Body of pancreas (tissue), 4 donors: ENCODE measurements around the gene CDK13. TPM values are rescaled to one million over a fixed set of nuclear protein-coding genes. Genes with fewer than 3 reads are reported as not detected.

Experiments
- ATAC-seq: fragments of 150-250 bp; one replicate; pipeline ENCODE4 v1.9.1; 2016
- DNase-seq, 4 donors: peaks; one replicate each; pipeline ENCODE4 v3.0.0-alpha.2; 2019
- H3K27ac ChIP-seq, 4 donors: fragments of 200-600 bp; sonication (generic); 1 replicate in 3 of 4; 2 replicates in 1 of 4; pipeline versions ENCODE4 v1.5.1 to v1.6.1; 2016 to 2019; ENCODE audit warnings: mild to moderate bottlenecking in 1 of 4, mixed read lengths in 1 of 4, moderate library complexity in 1 of 4
- H3K27me3 ChIP-seq, 2 donors: fragments of 200-600 bp; sonication (generic); one replicate each; pipeline ENCODE4 v1.6.0; 2016; ENCODE audit warnings: mild to moderate bottlenecking in 1 of 2
- H3K36me3 ChIP-seq, 2 donors: fragments of 200-600 bp; sonication (generic); replicated peaks in 1 of 2; 2 replicates each; pipeline ENCODE4 v1.5.1; 2016; ENCODE audit warnings: low read depth in 2 of 2; ENCODE audit not compliant: insufficient read depth in 1 of 2
- H3K4me1 ChIP-seq: fragments of 200-600 bp; sonication (generic); one replicate; pipeline ENCODE4 v1.6.0; 2016
- H3K4me3 ChIP-seq, 2 donors: fragments of 200-600 bp; sonication (generic); 1 replicate in 1 of 2; 2 replicates in 1 of 2; pipeline ENCODE4 v1.5.1; 2016 to 2019
- H3K9me3 ChIP-seq, 3 donors: fragments of 200-600 bp; sonication (generic); 1 replicate in 2 of 3; 2 replicates in 1 of 3; pipeline ENCODE4 v1.5.1; 2016
- POLR2A ChIP-seq, 3 donors: fragments of 450-650 bp; IDR thresholded peaks; one replicate each; pipeline ENCODE4 v1.6.1; 2016; ENCODE audit warnings: antibody characterized with exemption in 3 of 3, mild to moderate bottlenecking in 2 of 3
- WGBS, 2 donors: methylation state at CpG; one replicate each; pipeline ENCODE4 v1.1.5; 2017; 5-methylcytosine and 5-hydroxymethylcytosine counted together
- intact Hi-C: fragments of 100-400 bp; cut with DNase I; formaldehyde crosslinking; loops from one replicate; pipeline ENCODE4 v1.15.1; 2023
- total RNA-seq, 2 donors: library from RNA; depleted of rRNA; stranded (reverse); fragments of >200 nt; gene quantifications; one replicate each; pipeline ENCODE4 v1.1.0, GENCODE V29; 2016
- TF ChIP-seq, protein P1 (sequence below), 7 experiments: fragments of 450-650 bp in 4 of 7; fragments of 200-600 bp in 3 of 7; sonication (generic) in 3 of 7; IDR thresholded peaks; one replicate each; pipeline ENCODE4 v1.5.1; 2016 to 2019; ENCODE audit warnings: antibody characterized with exemption in 7 of 7

CDK13 gene
- 10 to 100 TPM; 73.2 to 97.6 TPM for total RNA-seq

- no peaks in the 10 kb centered on the region for H3K27me3 ChIP-seq
- H3K27ac ChIP-seq, result peak within 1 kb of the TSS; percentile 99 to 100 (median 99)
- no peaks in the 10 kb centered on the region for H3K9me3 ChIP-seq
- WGBS, 2 donors, result 0 to 1% methylated on average over 6 to 51 of the region's 59 CpGs
- DNase-seq (peak; percentile 74 to 85 (median 76)), ATAC-seq (peak; percentile 45)
- intact Hi-C loops, result loop anchor here (10.0 kb wide), 1 partner anchor 105 kb away; no protein-coding TSS in a partner anchor
- peaks cover 25% of the 10 kb centered on the region for H3K4me1 ChIP-seq
- H3K36me3 ChIP-seq, result no peaks in the 10 kb centered on the region
- H3K4me3 ChIP-seq, result peak within 1 kb of the TSS; percentile 75 to 90
- peak in 2 of 3 donors; percentile 61 to 71 for TF ChIP-seq POLR2A (IDR thresholded peaks at IDR 0.05)
- TF ChIP-seq, protein P1, sequence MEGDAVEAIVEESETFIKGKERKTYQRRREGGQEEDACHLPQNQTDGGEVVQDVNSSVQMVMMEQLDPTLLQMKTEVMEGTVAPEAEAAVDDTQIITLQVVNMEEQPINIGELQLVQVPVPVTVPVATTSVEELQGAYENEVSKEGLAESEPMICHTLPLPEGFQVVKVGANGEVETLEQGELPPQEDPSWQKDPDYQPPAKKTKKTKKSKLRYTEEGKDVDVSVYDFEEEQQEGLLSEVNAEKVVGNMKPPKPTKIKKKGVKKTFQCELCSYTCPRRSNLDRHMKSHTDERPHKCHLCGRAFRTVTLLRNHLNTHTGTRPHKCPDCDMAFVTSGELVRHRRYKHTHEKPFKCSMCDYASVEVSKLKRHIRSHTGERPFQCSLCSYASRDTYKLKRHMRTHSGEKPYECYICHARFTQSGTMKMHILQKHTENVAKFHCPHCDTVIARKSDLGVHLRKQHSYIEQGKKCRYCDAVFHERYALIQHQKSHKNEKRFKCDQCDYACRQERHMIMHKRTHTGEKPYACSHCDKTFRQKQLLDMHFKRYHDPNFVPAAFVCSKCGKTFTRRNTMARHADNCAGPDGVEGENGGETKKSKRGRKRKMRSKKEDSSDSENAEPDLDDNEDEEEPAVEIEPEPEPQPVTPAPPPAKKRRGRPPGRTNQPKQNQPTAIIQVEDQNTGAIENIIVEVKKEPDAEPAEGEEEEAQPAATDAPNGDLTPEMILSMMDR (IDR thresholded peaks at IDR 0.05), result peak in 3 of 7 experiments; percentile 15 to 18 (median 16)
These were observed at the start of gene CDK13 for GRCh38 chr7:39949971-39950472. TSS of gene CDK13 (plus strand) at chr7:39950256. CDS start at chr7:39950642, 386 bp downstream.

DNA sequence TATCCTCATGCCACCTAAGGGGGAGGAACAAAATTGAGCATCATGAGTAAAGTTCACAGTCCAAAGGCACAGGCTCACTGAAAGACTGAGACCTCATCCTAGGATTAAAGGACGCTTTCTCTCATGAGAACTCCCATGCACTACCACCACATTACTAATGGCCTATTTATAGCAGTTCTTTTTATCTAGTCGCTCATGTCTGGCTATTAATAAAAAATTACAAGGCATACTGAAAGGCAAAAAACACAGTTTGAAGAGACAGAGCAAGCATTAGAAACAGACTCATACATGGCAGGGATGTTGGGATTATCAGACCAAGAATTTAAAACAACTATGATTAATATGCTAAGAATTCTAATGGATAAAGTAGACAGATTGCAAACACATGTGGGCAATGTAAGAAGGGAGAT lies 46.0 kb upstream of the CDK13 start:
- H3K27ac ChIP-seq, result no peak overlapping the region
- DNase-seq, result no peak
- intact Hi-C loops, result no loop called here
- no peak overlapping the region for H3K4me3 ChIP-seq
- no peaks in the 10 kb centered on the region for H3K36me3 ChIP-seq
- TF ChIP-seq, protein P1 (IDR thresholded peaks at IDR 0.05), result no peak
- TF ChIP-seq POLR2A (IDR thresholded peaks at IDR 0.05), result no peak
- WGBS, 2 donors, result 83% methylated on average over 2 of the region's 2 CpGs
- no peaks in the 10 kb centered on the region for H3K9me3 ChIP-seq
- ATAC-seq, result no peak
- H3K4me1 ChIP-seq, result no peaks in the 10 kb centered on the region
- H3K27me3 ChIP-seq, result no peaks in the 10 kb centered on the region

- Histone ChIP-seq H3K36me3 (no peaks in the 10 kb centered on the region), H3K4me1 (no peaks in the 10 kb centered on the region), H3K27me3 (no peaks in the 10 kb centered on the region), H3K4me3 (no peak overlapping the region), H3K9me3 (no peaks in the 10 kb centered on the region), H3K27ac (no peak overlapping the region)
- DNase-seq (no peak), ATAC-seq (no peak)
- no peak for TF ChIP-seq POLR2A (IDR thresholded peaks at IDR 0.05)
- TF ChIP-seq, protein P1 (IDR thresholded peaks at IDR 0.05), result no peak
- intact Hi-C loops, result no loop called here
- WGBS, 2 donors, result 85 to 87% methylated on average over 4 of the region's 4 CpGs
These were observed 41.9 kb upstream of the CDK13 start for GRCh38 chr7:39908141-39908540.

- ATAC-seq (no peak), DNase-seq (no peak)
- intact Hi-C loops, result no loop called here
These were observed 41.1 kb upstream of the CDK13 start for GRCh38 chr7:39908973-39909372.

More at GRCh38 chr7:39908973-39909372, 41.1 kb upstream of the CDK13 start:
- no peak overlapping the region for H3K4me3 ChIP-seq
- H3K36me3 ChIP-seq, result no peaks in the 10 kb centered on the region
- no peaks in the 10 kb centered on the region for H3K9me3 ChIP-seq
- no peak overlapping the region for H3K27ac ChIP-seq
- 82 to 93% methylated on average over 4 of the region's 4 CpGs for WGBS, 2 donors
- TF ChIP-seq, protein P1 (IDR thresholded peaks at IDR 0.05), result no peak
- TF ChIP-seq POLR2A (IDR thresholded peaks at IDR 0.05), result no peak
- no peaks in the 10 kb centered on the region for H3K27me3 ChIP-seq
- no peaks in the 10 kb centered on the region for H3K4me1 ChIP-seq
